SK-N-SH (cell line): Measurements from ENCODE around the gene EMILIN2. TPM values are rescaled to one million over a fixed set of nuclear protein-coding genes. Genes with fewer than 3 reads are reported as not detected.
A peak's percentile ranks its signal among the peaks of the same experiment; 100 is the strongest.

Experiments used
- CTCF ChIA-PET: fragments of 300-600, 350-600 bp; formaldehyde crosslinking; extraction: SDS; loops from one replicate; lab custom pipeline; 2021; lab: Yijun Ruan, JAX
- POLR2A ChIA-PET: fragments of 350-600 bp; sonication (Branson Sonifier 250); formaldehyde crosslinking; extraction: SDS; loops from one replicate; lab custom pipeline; 2020; ENCODE audit warnings: antibody characterized with exemption, inconsistent platforms; lab: Yijun Ruan, JAX
- DNase-seq: peaks from one replicate; pipeline ENCODE4 v3.0.0; 2012
- H2AFZ ChIP-seq: fragments of 200-600 bp; sonication (generic); 2 replicates; pipeline ENCODE4 v1.8.1; 2016; ENCODE audit warnings: antibody characterized with exemption, mild to moderate bottlenecking, low read depth
- H3F3A ChIP-seq: fragments of 200-600 bp; sonication (generic); replicated peaks from 2 replicates; pipeline ENCODE3; 2016; ENCODE audit warnings: antibody characterized with exemption, mild to moderate bottlenecking; ENCODE audit not compliant: insufficient read depth
- H3K27ac ChIP-seq, 2 experiments: fragments of 200-500 bp in 1 of 2; fragments of 200-600 bp in 1 of 2; sonication (Bioruptor generic) in 1 of 2; sonication (generic), shearing (Covaris generic) in 1 of 2; 2 replicates each; pipeline versions ENCODE4 v1.5.1 to v1.6.1; 2014 to 2016; ENCODE audit warnings: low read depth in 2 of 2, inconsistent platforms in 1 of 2, low read length in 1 of 2, mild to moderate bottlenecking in 1 of 2, mixed read lengths in 1 of 2
- H3K27me3 ChIP-seq: fragments of 200-600 bp; sonication (generic), shearing (Covaris generic); 2 replicates; pipeline ENCODE4 v1.6.1; 2016; ENCODE audit warnings: mixed run types; ENCODE audit not compliant: insufficient read depth
- H3K36me3 ChIP-seq, 2 experiments: fragments of 200-500 bp in 1 of 2; fragments of 200-600 bp in 1 of 2; sonication (Bioruptor generic) in 1 of 2; sonication (generic) in 1 of 2; replicated peaks in 1 of 2; 2 replicates each; pipeline versions ENCODE3 to v1.5.1; 2014 to 2016; ENCODE audit warnings: low read length in 1 of 2, mild to moderate bottlenecking in 1 of 2; ENCODE audit not compliant: insufficient read depth in 2 of 2, control insufficient read depth in 1 of 2
- H3K4me1 ChIP-seq, 2 experiments: fragments of 200-500 bp in 1 of 2; fragments of 200-600 bp in 1 of 2; sonication (Bioruptor generic) in 1 of 2; sonication (generic), shearing (Covaris generic) in 1 of 2; 2 replicates each; pipeline versions ENCODE4 v1.5.1 to v1.6.1; 2014 to 2016; ENCODE audit warnings: low read depth in 1 of 2, low read length in 1 of 2, mixed run types in 1 of 2; ENCODE audit not compliant: insufficient read depth in 2 of 2, control insufficient read depth in 1 of 2
- H3K4me2 ChIP-seq: fragments of 200-600 bp; sonication (generic), shearing (Covaris generic); 2 replicates; pipeline ENCODE4 v1.6.1; 2017; ENCODE audit warnings: mixed run types
- H3K4me3 ChIP-seq, 2 experiments: fragments of 200-500 bp in 1 of 2; fragments of 200-600 bp in 1 of 2; sonication (Bioruptor generic) in 1 of 2; sonication (generic), shearing (Covaris generic) in 1 of 2; 2 replicates each; pipeline versions ENCODE4 v1.5.1 to v1.8.1; 2014 to 2016; ENCODE audit warnings: low read depth in 2 of 2, inconsistent platforms in 1 of 2, low read length in 1 of 2, mild to moderate bottlenecking in 1 of 2, mixed read lengths in 1 of 2, moderate library complexity in 1 of 2
- H3K79me2 ChIP-seq: fragments of 200-600 bp; sonication (generic); 2 replicates; pipeline ENCODE4 v1.8.1; 2017; ENCODE audit warnings: mild to moderate bottlenecking; ENCODE audit not compliant: insufficient read depth
- H3K9ac ChIP-seq: fragments of 200-600 bp; sonication (generic); 2 replicates; pipeline ENCODE4 v1.6.1; 2017; ENCODE audit warnings: mixed run types
- H3K9me2 ChIP-seq: fragments of 200-600 bp; sonication (generic); 2 replicates; pipeline ENCODE4 v1.6.1; 2017; ENCODE audit warnings: mixed run types
- H3K9me3 ChIP-seq: fragments of 200-600 bp; sonication (generic); 2 replicates; pipeline ENCODE4 v1.6.1; 2017; ENCODE audit warnings: mixed run types, mild to moderate bottlenecking, moderate library complexity
- H4K20me1 ChIP-seq: fragments of 200-600 bp; sonication (generic); 2 replicates; pipeline ENCODE4 v1.6.1; 2017; ENCODE audit warnings: mild to moderate bottlenecking, mixed run types; ENCODE audit not compliant: insufficient read depth
- CHD2 ChIP-seq: fragments of 150-350 bp; IDR thresholded peaks from 2 replicates; pipeline ENCODE4 v1.6.1; 2018; ENCODE audit warnings: low read length; ENCODE audit not compliant: partially characterized antibody
- FOSL2 ChIP-seq: IDR thresholded peaks from 2 replicates; pipeline ENCODE4 v1.4.0; 2012; ENCODE audit warnings: low read depth, mild to moderate bottlenecking, moderate library complexity, borderline replicate concordance
- GABPA ChIP-seq: IDR thresholded peaks from 2 replicates; pipeline ENCODE4 v1.4.0; 2012; ENCODE audit warnings: low read depth, mild to moderate bottlenecking
- GATA2 ChIP-seq: sonication (generic); formaldehyde crosslinking; IDR thresholded peaks from 2 replicates; pipeline ENCODE4 v1.5.0; 2020; ENCODE audit warnings: mild to moderate bottlenecking, missing genetic modification reagents
- MAX ChIP-seq: IDR thresholded peaks from 2 replicates; pipeline ENCODE4 v1.4.0; 2012; ENCODE audit warnings: low read depth
- NFIC ChIP-seq: IDR thresholded peaks from 2 replicates; pipeline ENCODE4 v1.4.0; 2012; ENCODE audit warnings: borderline replicate concordance
- POLR2AphosphoS5 ChIP-seq: IDR thresholded peaks from 2 replicates; pipeline ENCODE4 v1.6.1; 2012; ENCODE audit warnings: low read depth, low read length
- RAD21 ChIP-seq: IDR thresholded peaks from 2 replicates; pipeline ENCODE4 v1.6.1; 2012; ENCODE audit warnings: mild to moderate bottlenecking, low read length
- RFX5 ChIP-seq: IDR thresholded peaks from 2 replicates; pipeline ENCODE4 v1.6.1; 2012; ENCODE audit warnings: mild to moderate bottlenecking, improper control_type of control experiment, low read length
- TCF12 ChIP-seq: IDR thresholded peaks from 2 replicates; pipeline ENCODE4 v1.4.0; 2012
- WGBS: methylation state at CpG from one replicate; pipeline ENCODE4 v1.1.6; 2017; ENCODE audit warnings: low lambda C conversion rate; 5-methylcytosine and 5-hydroxymethylcytosine counted together
- polyA plus RNA-seq, 3 experiments: library from polyadenylated mRNA; depleted of rRNA; stranded (reverse); fragments of >200 nt; gene quantifications; 2 replicates each; pipeline ENCODE4 v1.2.3, GENCODE V29; 2012
- TF ChIP-seq, protein P1 (sequence below): IDR thresholded peaks from 2 replicates; pipeline ENCODE4 v1.4.0; 2012; ENCODE audit warnings: low read depth, borderline replicate concordance
- TF ChIP-seq, protein P2 (sequence below): fragments of 200-600 bp; sonication (generic); IDR thresholded peaks from 2 replicates; pipeline ENCODE4 v1.6.1; 2017; ENCODE audit warnings: antibody characterized with exemption, mild to moderate bottlenecking, moderate library complexity

The EMILIN2 gene
- polyA plus RNA-seq, 1 of the 3 experiments (the other 2 are of a cell fraction) = 1.4 TPM

GRCh38 chr18:2903006-2903405 is 56.2 kb downstream of the EMILIN2 start:
- H3K79me2 ChIP-seq = no peaks in the 10 kb centered on the region
- no peaks in the 10 kb centered on the region; the same call in 1 of the 2 replicates for H3K27me3 ChIP-seq
- no peaks in the 10 kb centered on the region for H3K9me2 ChIP-seq
- CTCF ChIA-PET = no interaction called here
- TF ChIP-seq FOSL2 (no peak), NFIC (peak; percentile 59)
- H3K27ac ChIP-seq = no peak overlapping the region
- no peaks in the 10 kb centered on the region for H3F3A ChIP-seq
- no peak overlapping the region for H3K4me3 ChIP-seq
- H2AFZ ChIP-seq = no peak overlapping the region
- no peak overlapping the region for H3K4me2 ChIP-seq
- H3K9ac ChIP-seq = no peak overlapping the region
- no peaks in the 10 kb centered on the region for H3K9me3 ChIP-seq
- DNase-seq = peak; percentile 36
- H4K20me1 ChIP-seq = no peaks in the 10 kb centered on the region
- POLR2A ChIA-PET = no interaction called here
- WGBS = 40% methylated on average over 5 of the region's 5 CpGs
- H3K36me3 ChIP-seq = no peaks in the 10 kb centered on the region
- H3K4me1 ChIP-seq = peaks cover 5 to 13% of the 10 kb centered on the region in 2 experiments; a peak in 3 of 4 replicates

DNA sequence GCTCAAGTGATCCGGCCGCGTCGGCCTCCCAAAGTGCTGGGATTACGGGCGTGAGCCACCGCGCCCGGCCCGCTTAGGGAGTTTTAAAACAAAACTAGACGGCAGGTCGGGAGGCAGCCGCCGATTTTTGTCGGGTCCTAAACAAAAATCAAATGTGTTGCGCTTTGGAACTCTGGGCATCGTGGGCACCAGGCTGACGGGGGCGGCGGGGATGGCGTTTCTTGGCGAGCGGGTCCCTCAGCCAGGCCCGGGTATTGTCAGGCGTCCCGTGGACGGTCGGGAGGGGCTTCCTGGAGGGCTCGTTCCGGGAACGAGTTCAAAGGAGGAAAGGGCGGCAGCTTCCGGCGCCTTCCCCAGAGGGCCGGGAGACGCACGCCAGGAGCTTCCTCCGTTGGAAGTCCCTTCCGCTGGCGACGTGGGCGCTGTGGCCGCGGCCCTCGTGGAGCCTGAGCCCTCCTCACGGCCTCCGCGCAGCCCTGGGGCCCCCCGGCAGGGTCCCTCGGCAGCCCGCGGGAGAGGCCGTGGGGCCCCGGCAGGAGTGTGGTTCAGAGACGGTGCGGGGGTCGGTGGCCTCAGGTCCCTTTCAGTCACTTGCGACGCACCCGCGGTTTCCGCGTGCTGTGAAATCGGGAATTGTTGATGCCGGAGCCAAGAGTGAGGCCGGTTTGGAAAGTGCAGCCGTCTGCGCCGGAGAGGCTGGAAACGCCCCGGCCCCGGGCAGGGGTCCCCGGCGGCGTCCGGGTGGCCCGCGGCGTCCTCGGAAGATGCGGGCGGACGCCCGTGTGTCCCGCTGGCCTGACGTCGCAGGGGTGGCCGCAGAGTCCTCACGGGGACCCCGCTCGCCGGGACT is 59.3 kb downstream of the EMILIN2 start:
- Histone ChIP-seq H3K4me2 (peak overlapping the region; percentile 50; the same call in 1 of the 2 replicates), H3K9me3 (no peaks in the 10 kb centered on the region), H3K9ac (peak overlapping the region; percentile 14; the same call in 1 of the 2 replicates), H3K36me3 (no peaks in the 10 kb centered on the region), H3K27ac (no peak overlapping the region), H3K4me1 (peaks cover 0 to 10% of the 10 kb centered on the region in 2 experiments; a peak in 2 of 4 replicates), H3K9me2 (no peaks in the 10 kb centered on the region), H3K4me3 (peak overlapping the region; percentile 44 to 54; a peak in 3 of 4 replicates), H3K27me3 (no peaks in the 10 kb centered on the region; the same call in 1 of the 2 replicates), H4K20me1 (no peaks in the 10 kb centered on the region), H3K79me2 (no peaks in the 10 kb centered on the region), H2AFZ (peak overlapping the region; percentile 82; the same call in 1 of the 2 replicates), H3F3A (no peaks in the 10 kb centered on the region)
- ChIA-PET CTCF (interaction anchor here (0.6 to 1.7 kb wide), 3 partner anchors 11 to 98 kb away, joined by 3 to 5 read pairs (median 4); no protein-coding TSS in a partner anchor), POLR2A (no interaction called here)
- WGBS = 49% methylated on average over 25 of the region's 92 CpGs
- 0 out of 2 replicates have a peak, but pooled peaks have one; percentile 32 for TF ChIP-seq MAX
- TF ChIP-seq GABPA = peak; percentile 69
- no peak for TF ChIP-seq RAD21
- DNase-seq = peak; percentile 82

- TF ChIP-seq MAX (0 out of 2 replicates have a peak, but pooled peaks have one; percentile 3), RFX5 (no peak), POLR2AphosphoS5 (no peak), GATA2 (CRISPR knock-in tag) (no peak), TCF12 (no peak), CHD2 (no peak)
- TF ChIP-seq, protein P1, sequence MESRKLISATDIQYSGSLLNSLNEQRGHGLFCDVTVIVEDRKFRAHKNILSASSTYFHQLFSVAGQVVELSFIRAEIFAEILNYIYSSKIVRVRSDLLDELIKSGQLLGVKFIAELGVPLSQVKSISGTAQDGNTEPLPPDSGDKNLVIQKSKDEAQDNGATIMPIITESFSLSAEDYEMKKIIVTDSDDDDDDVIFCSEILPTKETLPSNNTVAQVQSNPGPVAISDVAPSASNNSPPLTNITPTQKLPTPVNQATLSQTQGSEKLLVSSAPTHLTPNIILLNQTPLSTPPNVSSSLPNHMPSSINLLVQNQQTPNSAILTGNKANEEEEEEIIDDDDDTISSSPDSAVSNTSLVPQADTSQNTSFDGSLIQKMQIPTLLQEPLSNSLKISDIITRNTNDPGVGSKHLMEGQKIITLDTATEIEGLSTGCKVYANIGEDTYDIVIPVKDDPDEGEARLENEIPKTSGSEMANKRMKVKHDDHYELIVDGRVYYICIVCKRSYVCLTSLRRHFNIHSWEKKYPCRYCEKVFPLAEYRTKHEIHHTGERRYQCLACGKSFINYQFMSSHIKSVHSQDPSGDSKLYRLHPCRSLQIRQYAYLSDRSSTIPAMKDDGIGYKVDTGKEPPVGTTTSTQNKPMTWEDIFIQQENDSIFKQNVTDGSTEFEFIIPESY = no peak
- TF ChIP-seq, protein P2, sequence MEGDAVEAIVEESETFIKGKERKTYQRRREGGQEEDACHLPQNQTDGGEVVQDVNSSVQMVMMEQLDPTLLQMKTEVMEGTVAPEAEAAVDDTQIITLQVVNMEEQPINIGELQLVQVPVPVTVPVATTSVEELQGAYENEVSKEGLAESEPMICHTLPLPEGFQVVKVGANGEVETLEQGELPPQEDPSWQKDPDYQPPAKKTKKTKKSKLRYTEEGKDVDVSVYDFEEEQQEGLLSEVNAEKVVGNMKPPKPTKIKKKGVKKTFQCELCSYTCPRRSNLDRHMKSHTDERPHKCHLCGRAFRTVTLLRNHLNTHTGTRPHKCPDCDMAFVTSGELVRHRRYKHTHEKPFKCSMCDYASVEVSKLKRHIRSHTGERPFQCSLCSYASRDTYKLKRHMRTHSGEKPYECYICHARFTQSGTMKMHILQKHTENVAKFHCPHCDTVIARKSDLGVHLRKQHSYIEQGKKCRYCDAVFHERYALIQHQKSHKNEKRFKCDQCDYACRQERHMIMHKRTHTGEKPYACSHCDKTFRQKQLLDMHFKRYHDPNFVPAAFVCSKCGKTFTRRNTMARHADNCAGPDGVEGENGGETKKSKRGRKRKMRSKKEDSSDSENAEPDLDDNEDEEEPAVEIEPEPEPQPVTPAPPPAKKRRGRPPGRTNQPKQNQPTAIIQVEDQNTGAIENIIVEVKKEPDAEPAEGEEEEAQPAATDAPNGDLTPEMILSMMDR = peak; percentile 33
- TF ChIP-seq, all 33 proteins: peak for 2
- H2AFZ ChIP-seq = peak overlapping the region; percentile 82; the same call in 1 of the 2 replicates
- no peaks in the 10 kb centered on the region for H3K36me3 ChIP-seq
- H3K9ac ChIP-seq = peak overlapping the region; percentile 14; the same call in 1 of the 2 replicates
- no peak overlapping the region for H3K27ac ChIP-seq
- no peaks in the 10 kb centered on the region; the same call in 1 of the 2 replicates for H3K27me3 ChIP-seq
- no peaks in the 10 kb centered on the region for H3K9me2 ChIP-seq
- no peaks in the 10 kb centered on the region for H3F3A ChIP-seq
- peak; percentile 87 for DNase-seq
- POLR2A ChIA-PET = no interaction called here
- peaks cover 0 to 7% of the 10 kb centered on the region in 2 experiments; a peak in 2 of 4 replicates for H3K4me1 ChIP-seq
- CTCF ChIA-PET = interaction anchor here (0.7 to 1.5 kb wide), 4 partner anchors 8 to 245 kb away, joined by 3 to 4 read pairs (median 3); no protein-coding TSS in a partner anchor
- no peaks in the 10 kb centered on the region for H3K9me3 ChIP-seq
- 16% methylated on average over 25 of the region's 73 CpGs for WGBS
- peak overlapping the region; percentile 44 to 54 for H3K4me3 ChIP-seq
- H3K79me2 ChIP-seq = no peaks in the 10 kb centered on the region
- H3K4me2 ChIP-seq = peak overlapping the region; percentile 52; the same call in 1 of the 2 replicates
- no peaks in the 10 kb centered on the region for H4K20me1 ChIP-seq
Observed at GRCh38 chr18:2906704-2907549, 60.1 kb downstream of the EMILIN2 start.
